ENCODE data around the gene SLC6A11.
A peak's percentile ranks its signal among the peaks of the same experiment; 100 is the strongest.

SLC6A11 gene

DNA sequence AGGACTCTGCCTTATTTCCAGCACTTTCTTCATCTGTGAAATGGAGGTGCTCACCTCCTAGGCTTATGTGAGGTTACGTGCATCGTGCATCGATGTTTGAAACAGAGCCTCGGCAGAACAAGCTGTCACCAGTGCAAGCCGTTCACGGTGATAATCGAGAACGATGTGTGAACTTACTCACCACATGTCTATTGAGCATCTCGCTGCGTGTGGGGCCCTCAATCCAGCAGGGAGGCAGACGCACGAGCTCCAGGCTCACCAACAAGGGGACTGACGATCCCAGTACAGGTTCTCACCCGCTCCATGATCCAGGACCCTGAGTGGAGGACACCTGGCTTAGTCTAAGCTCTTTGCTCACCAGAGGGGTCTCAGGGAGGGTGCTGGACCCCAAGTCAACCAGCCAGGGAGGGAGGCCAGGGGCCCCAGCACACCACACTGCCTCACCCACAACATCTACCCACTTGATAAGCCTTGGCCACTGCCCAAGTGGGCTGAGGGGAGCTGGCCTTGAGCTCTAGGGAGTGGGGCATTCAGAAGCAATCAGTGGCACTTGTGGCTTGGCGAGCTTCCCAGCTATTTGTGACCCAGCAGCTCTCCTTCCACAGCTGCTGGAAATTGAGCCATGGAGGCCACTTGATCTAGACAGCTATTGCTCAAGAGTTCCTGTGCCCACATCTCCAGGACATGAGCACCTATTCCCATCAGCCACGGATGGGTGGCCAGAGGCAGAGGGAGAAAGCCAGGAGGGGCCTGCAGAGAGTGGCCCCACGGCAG is 142.1 kb downstream of the SLC6A11 start:
- peak in 1 of 2 experiments; percentile 28 for DNase-seq

DNA sequence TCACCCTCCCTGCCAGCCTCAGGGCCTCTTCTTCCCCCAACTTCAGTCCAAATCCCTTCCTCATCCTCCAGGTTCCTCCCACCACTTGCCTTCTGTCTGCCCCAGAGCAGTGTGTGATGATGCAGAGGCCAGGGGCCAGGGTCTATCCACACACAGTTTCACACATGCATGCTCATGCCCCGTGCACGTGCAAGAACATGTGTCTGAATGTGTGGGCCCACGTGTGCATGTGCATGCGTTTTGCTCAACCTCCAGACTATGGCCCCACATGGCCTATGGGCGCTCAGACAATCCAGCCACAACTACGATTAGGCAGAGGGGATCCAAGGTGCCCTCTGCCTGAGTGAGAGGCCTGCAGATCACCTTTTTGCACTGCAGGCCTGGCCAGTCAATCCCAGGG is 144.2 kb downstream of the SLC6A11 start:
- no peak for DNase-seq

- no peak for DNase-seq
Observed at GRCh38 chr3:10961921-10962320, 145.9 kb downstream of the SLC6A11 start.

GRCh38 chr3:10962481-10963036 is 146.5 kb downstream of the SLC6A11 start:
- DNase-seq: peak in 1 of 2 experiments; percentile 37

DNA sequence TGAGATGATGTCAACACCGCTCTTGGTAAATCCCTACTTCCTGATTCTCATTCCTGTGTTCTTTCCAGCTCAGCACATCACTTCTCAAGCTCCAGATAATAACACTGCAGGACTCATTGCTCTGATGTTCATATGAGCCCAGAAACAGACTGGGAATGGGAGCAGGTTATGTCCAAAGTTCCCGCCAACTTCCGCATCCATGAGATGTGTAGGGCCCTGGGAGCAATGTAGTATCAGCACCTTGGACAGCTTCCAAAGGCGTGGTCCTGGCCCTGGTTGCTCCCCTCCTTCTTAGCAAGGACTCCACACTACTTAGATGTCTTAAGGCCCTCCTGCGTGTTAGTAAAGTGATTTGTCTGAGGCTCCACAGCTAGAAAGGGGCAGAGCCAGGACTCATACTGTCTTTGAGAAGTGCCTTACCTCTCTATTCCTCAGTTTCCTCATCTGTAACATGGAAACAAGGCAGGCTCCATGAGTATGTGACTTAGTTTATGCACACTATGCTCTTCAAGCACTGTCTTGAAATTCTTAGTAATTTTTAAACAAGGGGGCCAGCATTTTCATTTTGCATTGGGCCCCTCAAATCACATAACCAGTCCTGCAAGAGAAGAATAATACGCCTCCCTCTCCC is 148.6 kb downstream of the SLC6A11 start:
- no peak for DNase-seq

DNA sequence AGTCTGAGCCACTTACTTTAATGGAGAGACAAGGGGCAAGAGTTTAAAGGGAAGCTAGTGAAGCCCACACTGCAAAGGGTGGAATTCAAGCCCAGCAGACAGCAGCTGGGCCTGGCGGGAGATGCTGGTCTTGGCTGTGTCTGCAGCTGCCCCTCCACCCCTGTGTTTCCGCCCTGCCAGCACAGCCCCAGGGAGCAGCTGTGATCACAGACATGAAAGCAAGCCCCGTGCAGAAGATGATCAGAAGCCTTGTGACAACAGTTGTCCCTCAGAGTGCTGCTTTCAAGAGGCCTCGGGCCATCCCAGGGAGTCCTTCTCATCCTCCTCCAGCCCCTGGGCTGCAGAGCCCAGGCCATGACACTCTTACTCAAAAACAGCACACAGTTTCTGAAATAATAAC is 152.4 kb downstream of the SLC6A11 start:
- DNase-seq: peak in 1 of 2 experiments; percentile 69

DNA sequence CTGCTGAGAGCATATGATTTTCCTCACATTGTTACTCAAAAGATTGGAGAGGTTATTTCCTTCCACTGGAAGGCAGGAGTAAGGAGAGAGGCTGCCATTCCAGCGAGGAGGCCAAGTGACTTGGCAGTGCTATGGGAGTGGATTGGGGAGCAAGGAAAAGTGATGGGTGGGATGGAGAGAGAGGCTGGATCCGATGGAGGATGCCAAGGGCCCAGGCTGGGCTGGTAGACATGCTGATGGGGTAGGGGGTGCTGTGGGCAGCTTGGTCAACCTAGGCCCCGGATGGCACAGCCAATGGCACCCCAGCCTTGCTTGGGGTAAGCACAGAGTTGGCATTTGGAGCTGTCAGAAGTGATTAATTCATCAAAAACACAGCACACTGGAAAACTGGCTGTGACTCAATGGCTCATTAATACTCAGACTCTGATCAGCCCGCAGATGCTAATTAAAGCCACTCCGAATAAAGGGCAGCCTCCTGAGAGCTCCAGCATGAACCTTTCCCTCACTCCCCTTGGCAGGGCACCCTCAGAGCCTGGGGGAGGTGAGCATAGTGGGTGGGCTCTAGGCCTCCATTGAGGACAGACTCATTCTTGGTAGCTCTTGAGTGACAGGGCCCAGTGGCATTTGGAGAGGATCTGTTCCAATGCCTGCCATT is 154.4 kb downstream of the SLC6A11 start:
- no peak for DNase-seq

GRCh38 chr3:10972072-10972782 is 156.2 kb downstream of the SLC6A11 start:
- DNase-seq: no peak

GRCh38 chr3:10973046-10973595 is 157.1 kb downstream of the SLC6A11 start:
- DNase-seq: peak; percentile 37 to 67

DNA sequence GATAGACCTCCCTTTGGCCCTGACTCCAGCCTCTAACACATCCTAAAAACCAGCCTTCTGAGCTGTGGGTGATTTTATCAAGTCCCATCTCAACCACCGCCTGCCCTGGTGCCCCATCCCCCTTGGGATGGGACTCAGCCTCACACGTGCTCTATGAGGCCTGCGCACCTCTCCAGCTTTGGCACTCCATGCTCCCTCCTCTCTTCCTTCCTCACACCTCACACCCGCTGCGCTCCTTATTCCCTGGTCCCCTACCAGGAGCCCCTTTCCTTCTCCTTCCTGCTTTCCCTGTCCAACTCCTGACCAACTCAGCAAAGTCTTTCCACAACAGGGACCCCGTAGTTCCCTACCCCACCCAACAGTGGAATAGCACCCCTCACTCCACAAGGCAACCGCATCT is 158.1 kb downstream of the SLC6A11 start:
- DNase-seq: no peak

DNA sequence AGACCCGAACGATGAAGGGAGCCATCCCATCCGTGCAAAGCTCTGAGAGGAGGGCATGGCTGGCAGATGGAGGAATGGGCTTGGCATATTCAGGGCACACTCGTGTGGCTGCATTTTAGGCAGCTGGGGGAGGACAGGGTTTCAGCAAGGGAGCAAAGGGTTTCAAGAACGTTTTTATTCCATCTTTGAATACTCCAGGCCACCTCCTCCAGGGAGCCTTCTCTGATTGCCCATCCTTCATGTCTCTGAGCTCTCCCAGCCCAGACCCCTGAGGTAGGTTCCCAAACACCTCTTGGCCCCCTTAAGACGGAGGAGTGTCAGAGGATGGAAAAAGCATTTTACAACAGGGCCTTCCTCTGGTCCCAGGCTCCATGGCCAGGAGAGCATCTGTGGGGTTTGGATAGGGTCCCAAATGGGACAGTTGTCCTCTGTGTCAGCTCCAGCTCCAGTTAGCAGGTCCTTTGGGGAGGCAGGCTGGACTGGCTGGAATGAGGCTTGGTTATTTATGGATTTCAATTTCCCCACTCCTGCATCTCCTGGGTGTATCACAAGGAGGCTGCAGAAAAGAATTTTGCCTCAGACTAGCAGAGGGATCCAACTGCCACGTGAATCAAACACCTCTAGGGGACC is 158.8 kb downstream of the SLC6A11 start:
- no peak for DNase-seq

GRCh38 chr3:10975695-10976234 is 159.7 kb downstream of the SLC6A11 start:
- DNase-seq: no peak

GRCh38 chr3:10976770-10977169 is 160.7 kb downstream of the SLC6A11 start:
- no peak for DNase-seq

DNA sequence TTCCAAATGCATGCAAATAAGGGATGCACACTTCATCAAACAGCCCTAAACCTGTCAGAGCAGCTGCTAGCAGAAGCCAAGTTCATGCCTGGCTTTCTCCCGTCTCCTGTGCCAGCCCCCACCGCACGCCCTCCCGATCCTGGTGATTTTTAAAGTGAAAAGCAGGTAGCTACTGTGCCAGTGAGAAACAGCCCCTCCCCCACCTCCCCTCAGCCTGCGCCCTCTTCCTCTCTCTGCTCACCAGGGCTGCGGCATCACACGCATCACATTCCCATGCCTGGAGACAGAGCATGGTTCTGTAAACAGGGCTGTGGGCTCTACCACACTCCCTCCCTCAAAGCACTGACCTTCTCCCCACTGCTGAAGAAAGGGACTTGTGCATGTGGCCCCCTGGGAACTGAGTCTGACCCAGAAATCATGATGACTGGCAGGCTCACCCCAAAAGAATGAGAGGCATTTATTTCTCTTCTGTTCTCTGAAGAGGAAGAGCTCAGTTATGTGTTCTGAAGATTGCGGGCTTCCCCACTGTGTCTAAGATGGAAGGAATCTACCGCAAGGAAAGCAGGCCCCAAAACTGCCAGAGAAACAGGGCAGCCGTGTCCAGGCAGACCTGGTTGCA is 162.0 kb downstream of the SLC6A11 start:
- no peak for DNase-seq

GRCh38 chr3:10978956-10979355 is 162.9 kb downstream of the SLC6A11 start:
- no peak for DNase-seq

DNA sequence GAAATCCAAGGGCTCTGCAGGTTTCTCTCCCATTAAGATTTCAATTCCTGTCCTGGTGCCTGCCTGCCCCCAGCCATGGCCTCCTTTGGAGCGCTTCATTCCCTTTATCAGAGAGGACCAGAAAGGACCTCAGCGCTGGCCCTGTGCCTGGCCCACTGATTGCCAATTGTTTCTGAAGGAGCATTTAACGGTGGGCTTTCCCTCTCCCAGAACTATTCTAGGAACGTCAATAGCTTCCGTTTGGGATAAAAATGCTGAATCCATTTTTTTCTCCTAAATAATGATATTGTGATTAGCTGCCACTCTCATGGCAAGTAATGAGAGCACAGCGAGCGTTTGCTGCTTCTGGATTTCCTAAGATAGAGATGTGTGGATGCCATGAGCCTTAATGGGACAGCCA is 164.3 kb downstream of the SLC6A11 start:
- DNase-seq: no peak

- DNase-seq: no peak
Observed at GRCh38 chr3:10981031-10981430, 165.0 kb downstream of the SLC6A11 start.

- no peak for DNase-seq
Observed at GRCh38 chr3:10981961-10982360, 165.9 kb downstream of the SLC6A11 start.

- no peak for DNase-seq
Observed at GRCh38 chr3:10982782-10983181, 166.8 kb downstream of the SLC6A11 start.

GRCh38 chr3:10983219-10983916 is 167.3 kb downstream of the SLC6A11 start:
- DNase-seq: peak in 1 of 2 experiments; percentile 52
